Measurements from ENCODE around the gene ASGR1. TPM values are rescaled to one million over a fixed set of nuclear protein-coding genes. Genes with fewer than 3 reads are reported as not detected.
"Not testable (repeated sequence)": the region's sequence is repeated elsewhere in the genome, so short reads cannot be mapped to it uniquely, and the experiment has no call there.

Gene ASGR1
- total RNA-seq, 2 experiments from 2014 or later: 1.1 to 2.2 TPM

GRCh38 chr17:7132511-7133094, 46.6 kb downstream of the ASGR1 start:
- POLR2A ChIA-PET: interaction anchor here (0.6 to 2.9 kb wide), 6 partner anchors 68 to 1755 kb away, joined by 3 to 15 read pairs (median 4); partner anchors contain the start of gene SLC16A11
- no peaks in the 10 kb centered on the region for H3K27me3 Mint-ChIP-seq

GRCh38 chr17:7131423-7131791, 47.8 kb downstream of the ASGR1 start:
- Mint-ChIP-seq H3K27ac (peak overlapping the region; percentile 29), H3K9me3 (ENCODE audit: low read depth) (no peaks in the 10 kb centered on the region)
- intact Hi-C loops (cut with DNase I, micrococcal nuclease): loop anchor here in 1 of 2 experiments (10.0 kb wide), 1 partner anchor 163 kb away; the partner anchor contains the start of gene YBX2

More at GRCh38 chr17:7132511-7133094, 46.6 kb downstream of the ASGR1 start:
- peak; percentile 79 for DNase-seq
- H3K4me1 Mint-ChIP-seq: peaks cover 25% of the 10 kb centered on the region
- CTCF ChIA-PET: interaction anchor here (0.6 to 7.8 kb wide), 14 partner anchors 10 to 289 kb away, joined by 3 to 136 read pairs (median 6); partner anchors contain the start of gene SLC16A11
- H3K9me3 Mint-ChIP-seq (ENCODE audit: low read depth): no peaks in the 10 kb centered on the region
- no peaks in the 10 kb centered on the region for H3K36me3 Mint-ChIP-seq (ENCODE audit: low read depth)
- peak overlapping the region; percentile 9 for H3K4me3 Mint-ChIP-seq
- intact Hi-C loops (cut with DNase I, micrococcal nuclease): loop anchor here (2.0 to 10.0 kb wide), 2 partner anchors 72 to 162 kb away; partner anchors contain the start of gene YBX2 (in 1 of the 2)
- H3K27ac Mint-ChIP-seq: peak overlapping the region; percentile 91
- ATAC-seq: peak; percentile 98

DNA sequence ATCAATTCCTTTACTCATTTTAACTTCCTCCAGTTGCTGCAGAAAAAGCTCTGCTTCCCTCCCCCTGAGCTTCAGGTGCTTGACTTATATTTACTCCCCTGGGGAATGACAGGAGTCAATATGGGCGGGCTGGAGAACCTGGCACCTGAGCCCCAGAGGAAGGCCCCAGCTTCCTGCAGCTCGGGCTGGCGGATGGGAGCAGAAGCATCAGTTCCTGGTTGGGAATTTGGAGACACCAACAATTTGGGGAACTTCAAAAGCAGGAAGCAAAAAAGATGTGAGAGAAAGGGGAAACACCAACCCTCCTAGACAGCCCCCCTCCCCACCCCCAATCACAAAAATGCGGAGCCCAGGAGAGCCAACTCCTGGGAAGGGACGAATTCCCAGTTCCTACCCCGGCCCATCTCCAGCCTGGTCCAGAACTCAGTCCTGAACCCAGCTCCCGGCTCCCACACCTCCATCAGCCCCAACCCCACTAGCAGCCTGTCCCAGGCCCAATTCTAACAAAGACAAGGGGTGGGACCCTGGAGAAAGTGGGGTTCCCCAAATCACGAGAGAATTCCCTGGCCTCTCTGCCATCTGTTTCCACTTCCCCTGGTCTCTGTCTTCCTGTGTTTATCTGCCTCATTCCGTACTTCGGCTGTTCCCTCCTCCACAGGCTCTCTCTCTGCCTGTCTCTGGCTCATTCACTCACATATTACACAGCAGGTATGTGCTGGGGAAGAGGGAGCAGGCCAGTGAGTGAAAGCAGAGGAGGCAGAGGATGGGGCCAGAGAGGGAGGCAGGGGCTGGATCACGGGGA, 48.3 kb downstream of the ASGR1 start:
- intact Hi-C loops (cut with DNase I, micrococcal nuclease): loop anchor here in 1 of 2 experiments (10.0 kb wide), 1 partner anchor 164 kb away; the partner anchor contains the start of gene YBX2
- POLR2A ChIA-PET: interaction anchor here (0.6 to 2.9 kb wide), 2 partner anchors 86 to 805 kb away, joined by 4 to 15 read pairs; partner anchors contain the start of gene SLC16A11
- H3K27ac Mint-ChIP-seq: peak overlapping the region; percentile 29

More at GRCh38 chr17:7131423-7131791, 47.8 kb downstream of the ASGR1 start:
- ChIA-PET POLR2A (interaction anchor here (0.6 to 2.9 kb wide), 3 partner anchors 86 to 612 kb away, joined by 3 to 15 read pairs (median 10); partner anchors contain the start of gene SLC16A11), CTCF (interaction anchor here (3.0 to 7.8 kb wide), 2 partner anchors 79 to 86 kb away, joined by 38 to 136 read pairs; partner anchors contain the start of gene SLC16A11)
- Mint-ChIP-seq H3K27me3 (no peaks in the 10 kb centered on the region), H3K36me3 (ENCODE audit: low read depth) (no peaks in the 10 kb centered on the region), H3K4me1 (peaks cover 25% of the 10 kb centered on the region), H3K4me3 (no peak overlapping the region)
- ATAC-seq: no peak
- no peak for DNase-seq

DNA sequence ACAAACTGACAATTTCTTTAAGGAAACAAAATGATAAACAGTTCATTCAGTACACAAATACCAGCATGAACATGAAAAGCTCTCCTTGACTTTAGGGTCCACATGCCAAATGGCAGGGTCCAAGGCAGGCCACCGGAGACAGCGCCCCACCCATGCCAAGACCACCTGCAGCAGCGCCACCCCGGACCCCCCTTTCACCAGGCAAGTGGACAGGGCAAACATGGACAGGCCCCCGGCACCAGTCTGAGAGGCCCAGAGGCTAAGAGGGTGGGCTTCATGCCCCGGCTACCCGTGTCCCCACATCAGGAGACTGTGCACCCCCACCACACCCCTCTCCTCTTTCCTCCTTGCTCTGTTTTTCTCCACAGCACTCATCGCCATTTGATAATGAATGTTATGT, 49.9 kb downstream of the ASGR1 start:
- DNase-seq: no peak
- no peaks in the 10 kb centered on the region for H3K9me3 Mint-ChIP-seq (ENCODE audit: low read depth)
- ATAC-seq: no peak
- no peak overlapping the region for H3K4me3 Mint-ChIP-seq
- H3K27ac Mint-ChIP-seq: no peak overlapping the region
- POLR2A ChIA-PET: no interaction called here
- CTCF ChIA-PET: interaction anchor here (1.5 to 1.7 kb wide), 3 partner anchors 78 to 218 kb away, joined by 3 to 7 read pairs (median 4); no protein-coding TSS in a partner anchor
- intact Hi-C loops (cut with DNase I, micrococcal nuclease): no loop called here
- H3K27me3 Mint-ChIP-seq: no peaks in the 10 kb centered on the region
- no peaks in the 10 kb centered on the region for H3K36me3 Mint-ChIP-seq (ENCODE audit: low read depth)
- peaks cover 22% of the 10 kb centered on the region for H3K4me1 Mint-ChIP-seq

More for the DNA sequence above, 48.3 kb downstream of the ASGR1 start:
- no peaks in the 10 kb centered on the region for H3K27me3 Mint-ChIP-seq
- no peak for ATAC-seq
- H3K36me3 Mint-ChIP-seq (ENCODE audit: low read depth): no peaks in the 10 kb centered on the region
- CTCF ChIA-PET: interaction anchor here (1.0 to 7.8 kb wide), 3 partner anchors 78 to 217 kb away, joined by 3 to 136 read pairs (median 3); partner anchors contain the start of gene SLC16A11
- H3K4me1 Mint-ChIP-seq: peaks cover 22% of the 10 kb centered on the region
- H3K9me3 Mint-ChIP-seq (ENCODE audit: low read depth): no peaks in the 10 kb centered on the region
- DNase-seq: no peak
- H3K4me3 Mint-ChIP-seq: no peak overlapping the region

- H3K27ac Mint-ChIP-seq: no peak overlapping the region
- DNase-seq: no peak
- no peak for ATAC-seq
- no peaks in the 10 kb centered on the region for H3K27me3 Mint-ChIP-seq
- peaks cover 17% of the 10 kb centered on the region for H3K4me1 Mint-ChIP-seq
- H3K9me3 Mint-ChIP-seq (ENCODE audit: low read depth): no peaks in the 10 kb centered on the region
- no peak overlapping the region for H3K4me3 Mint-ChIP-seq
- intact Hi-C loops (cut with DNase I, micrococcal nuclease): no loop called here
- CTCF ChIA-PET: interaction anchor here (1.0 to 1.7 kb wide), 3 partner anchors 77 to 107 kb away, joined by 3 to 7 read pairs (median 3); no protein-coding TSS in a partner anchor
- POLR2A ChIA-PET: no interaction called here
- no peaks in the 10 kb centered on the region for H3K36me3 Mint-ChIP-seq (ENCODE audit: low read depth)
These were observed 51.0 kb downstream of the ASGR1 start for GRCh38 chr17:7128160-7128559.

DNA sequence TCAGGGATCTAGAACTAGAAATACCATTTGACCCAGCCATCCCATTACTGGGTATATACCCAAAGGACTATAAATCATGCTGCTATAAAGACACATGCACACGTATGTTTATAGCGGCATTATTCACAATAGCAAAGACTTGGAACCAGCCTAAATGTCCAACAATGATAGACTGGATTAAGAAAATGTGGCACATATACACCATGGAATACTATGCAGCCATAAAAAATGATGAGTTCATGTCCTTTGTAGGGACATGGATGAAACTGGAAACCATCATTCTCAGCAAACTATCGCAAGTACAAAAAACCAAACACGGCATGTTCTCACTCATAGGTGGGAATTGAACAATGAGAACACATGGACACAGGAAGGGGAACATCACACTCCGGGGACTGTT, 51.7 kb downstream of the ASGR1 start:
- H3K27me3 Mint-ChIP-seq; H3K4me3 Mint-ChIP-seq; H3K36me3 Mint-ChIP-seq (ENCODE audit: low read depth); H3K9me3 Mint-ChIP-seq (ENCODE audit: low read depth); intact Hi-C loops (cut with DNase I, micrococcal nuclease); ATAC-seq; H3K27ac Mint-ChIP-seq; DNase-seq; POLR2A ChIA-PET: not testable (repeated sequence)
- CTCF ChIA-PET: interaction anchor here (1.0 kb wide), 1 partner anchor 106 kb away, joined by 3 read pairs; no protein-coding TSS in a partner anchor
- peaks cover 12% of the 10 kb centered on the region for H3K4me1 Mint-ChIP-seq

DNA sequence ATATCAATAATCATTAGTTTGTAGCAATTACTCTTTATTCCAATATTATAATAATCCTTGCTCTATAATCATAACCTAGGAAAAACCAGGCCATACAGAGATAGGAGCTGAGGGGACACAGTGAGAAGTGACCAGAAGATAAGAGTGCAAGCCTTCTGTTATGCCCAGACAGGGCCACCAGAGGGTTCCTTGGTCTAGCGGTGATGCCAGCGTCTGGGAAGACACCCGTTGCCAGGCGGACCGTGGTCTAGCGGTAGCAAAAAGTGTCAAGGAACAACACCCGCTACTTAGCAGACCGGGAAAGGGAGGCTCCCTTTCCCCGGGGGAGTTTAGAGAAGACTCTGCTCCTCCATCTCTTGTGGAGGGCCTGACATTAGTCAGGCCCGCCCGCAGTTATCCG, 52.8 kb downstream of the ASGR1 start:
- H3K4me3 Mint-ChIP-seq; H3K27me3 Mint-ChIP-seq; H3K9me3 Mint-ChIP-seq (ENCODE audit: low read depth); intact Hi-C loops (cut with DNase I, micrococcal nuclease); H3K27ac Mint-ChIP-seq; ATAC-seq; DNase-seq; POLR2A ChIA-PET; H3K36me3 Mint-ChIP-seq (ENCODE audit: low read depth); H3K4me1 Mint-ChIP-seq: not testable (repeated sequence)
- CTCF ChIA-PET: interaction anchor here (2.4 kb wide), 1 partner anchor 10 kb away, joined by 11 read pairs; no protein-coding TSS in a partner anchor

DNA sequence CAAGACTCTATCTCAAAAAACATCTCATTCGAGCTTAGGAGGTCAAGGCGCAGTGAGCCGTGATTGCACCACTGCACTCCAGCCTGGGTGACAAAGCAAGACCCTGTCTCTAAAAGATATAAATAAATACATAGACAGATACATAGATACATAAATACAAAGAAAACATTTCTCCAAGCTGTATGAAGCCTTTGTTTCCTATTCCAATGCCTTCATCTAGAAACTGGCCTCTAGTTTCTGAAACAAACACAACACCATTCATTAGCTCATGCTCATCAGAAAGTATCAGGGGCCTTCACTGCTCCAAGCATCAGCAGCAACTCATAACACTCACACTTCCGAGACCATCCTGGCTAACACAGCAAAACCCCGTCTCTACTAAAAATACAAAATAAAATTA, 54.2 kb downstream of the ASGR1 start:
- POLR2A ChIA-PET: interaction anchor here (0.6 kb wide), 1 partner anchor 301 kb away, joined by 4 read pairs; no protein-coding TSS in a partner anchor
- Mint-ChIP-seq H3K27me3 (peaks cover 4% of the 10 kb centered on the region), H3K27ac (no peak overlapping the region), H3K4me1 (no peaks in the 10 kb centered on the region), H3K4me3 (no peak overlapping the region), H3K36me3 (ENCODE audit: low read depth) (no peaks in the 10 kb centered on the region), H3K9me3 (ENCODE audit: low read depth) (no peaks in the 10 kb centered on the region)
- CTCF ChIA-PET: interaction anchor here (0.8 to 2.4 kb wide), 3 partner anchors 9 to 70 kb away, joined by 3 to 11 read pairs (median 4); no protein-coding TSS in a partner anchor
- ATAC-seq: no peak
- intact Hi-C loops (cut with DNase I, micrococcal nuclease): no loop called here
- DNase-seq: no peak

DNA sequence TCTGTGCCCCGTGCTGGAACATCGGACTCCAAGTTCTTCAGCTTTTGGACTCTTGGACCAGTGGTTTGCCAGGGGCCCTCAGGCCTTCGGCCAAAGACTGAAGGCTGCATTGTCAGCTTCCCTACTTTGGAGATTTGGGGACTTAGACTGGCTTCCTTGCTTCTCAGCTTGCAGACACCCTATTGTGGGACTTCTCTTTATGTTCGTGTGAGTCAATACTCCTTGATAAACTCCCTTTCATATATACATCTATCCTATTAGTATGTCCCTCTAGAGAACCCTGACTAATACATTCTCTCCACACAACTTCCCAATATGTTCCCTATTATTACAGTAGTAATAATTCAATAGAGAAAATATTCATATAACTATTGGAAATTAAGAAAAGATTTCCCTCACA, 55.3 kb downstream of the ASGR1 start:
- intact Hi-C loops (cut with DNase I, micrococcal nuclease): no loop called here
- DNase-seq (no peak), ATAC-seq (no peak)
- ChIA-PET POLR2A (no interaction called here), CTCF (interaction anchor here (0.6 to 1.4 kb wide), 3 partner anchors 10 to 69 kb away, joined by 3 read pairs; no protein-coding TSS in a partner anchor)
- H3K9me3 Mint-ChIP-seq (ENCODE audit: low read depth): no peaks in the 10 kb centered on the region
- H3K4me3 Mint-ChIP-seq: no peak overlapping the region
- H3K36me3 Mint-ChIP-seq (ENCODE audit: low read depth): no peaks in the 10 kb centered on the region
- no peak overlapping the region for H3K27ac Mint-ChIP-seq
- no peaks in the 10 kb centered on the region for H3K4me1 Mint-ChIP-seq
- peaks cover 8% of the 10 kb centered on the region for H3K27me3 Mint-ChIP-seq
